ENCODE results near the gene IGFBP2.

The IGFBP2 gene

DNA sequence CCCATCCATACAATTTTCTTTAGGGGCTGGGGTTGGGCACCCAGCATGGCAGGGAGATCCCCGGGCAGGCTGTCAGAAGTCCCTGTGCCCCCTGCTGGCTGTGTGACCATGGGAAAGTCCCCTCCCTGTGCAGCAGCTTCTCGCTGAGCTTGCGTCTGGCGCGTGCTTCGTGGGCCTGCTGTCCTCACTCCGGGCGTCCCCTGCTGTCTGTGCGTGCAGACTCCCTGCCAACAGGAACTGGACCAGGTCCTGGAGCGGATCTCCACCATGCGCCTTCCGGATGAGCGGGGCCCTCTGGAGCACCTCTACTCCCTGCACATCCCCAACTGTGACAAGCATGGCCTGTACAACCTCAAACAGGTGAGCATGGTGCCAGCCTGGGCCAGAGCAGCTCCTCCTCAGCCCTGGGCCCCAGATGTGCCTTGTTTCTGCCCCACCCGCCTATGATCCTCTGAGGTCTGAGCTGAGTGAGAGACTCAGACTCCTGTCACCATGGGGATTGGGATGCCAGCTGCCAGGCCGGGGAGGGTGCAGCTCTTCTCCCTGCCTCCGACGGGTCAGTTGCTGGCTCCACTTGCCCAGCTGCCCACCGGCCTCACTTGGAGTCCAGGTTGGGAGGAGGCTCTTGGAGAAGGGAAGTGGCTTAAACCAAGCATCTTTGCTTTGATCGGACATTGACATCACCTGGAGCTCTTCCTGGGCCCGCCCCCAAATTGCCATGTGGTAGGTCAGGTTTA is 28.6 kb downstream of the IGFBP2 start:
- DNase-seq (ENCODE audit: low read depth, low spot score) = no peak

DNA sequence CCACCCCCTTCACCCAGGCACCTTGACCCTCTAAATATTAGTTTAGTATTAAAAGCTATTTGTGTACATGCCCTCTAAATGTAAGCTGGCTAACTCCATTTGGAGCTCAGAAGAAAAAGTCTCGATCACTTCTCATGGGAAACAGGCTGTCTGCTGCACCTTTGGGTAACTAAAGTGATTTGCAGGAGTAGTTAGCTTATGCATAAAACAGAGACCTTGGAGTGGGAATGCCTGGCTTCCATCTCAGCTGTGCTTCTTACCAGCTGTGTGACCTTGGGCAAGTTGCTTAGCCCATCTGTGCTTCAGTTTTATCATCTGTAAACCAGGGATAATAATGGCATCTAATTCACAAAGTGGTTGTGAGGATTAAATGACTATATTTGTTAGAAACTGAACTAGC is 29.9 kb downstream of the IGFBP2 start:
- no peak for DNase-seq (ENCODE audit: low read depth, low spot score)

DNA sequence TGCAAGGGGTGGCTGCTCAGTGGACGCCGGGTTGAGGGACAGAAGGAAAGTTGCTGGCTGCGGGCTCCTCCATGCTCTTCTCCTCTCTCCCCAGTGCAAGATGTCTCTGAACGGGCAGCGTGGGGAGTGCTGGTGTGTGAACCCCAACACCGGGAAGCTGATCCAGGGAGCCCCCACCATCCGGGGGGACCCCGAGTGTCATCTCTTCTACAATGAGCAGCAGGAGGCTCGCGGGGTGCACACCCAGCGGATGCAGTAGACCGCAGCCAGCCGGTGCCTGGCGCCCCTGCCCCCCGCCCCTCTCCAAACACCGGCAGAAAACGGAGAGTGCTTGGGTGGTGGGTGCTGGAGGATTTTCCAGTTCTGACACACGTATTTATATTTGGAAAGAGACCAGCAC is 30.6 kb downstream of the IGFBP2 start:
- no peak for DNase-seq (ENCODE audit: low read depth, low spot score)

DNA sequence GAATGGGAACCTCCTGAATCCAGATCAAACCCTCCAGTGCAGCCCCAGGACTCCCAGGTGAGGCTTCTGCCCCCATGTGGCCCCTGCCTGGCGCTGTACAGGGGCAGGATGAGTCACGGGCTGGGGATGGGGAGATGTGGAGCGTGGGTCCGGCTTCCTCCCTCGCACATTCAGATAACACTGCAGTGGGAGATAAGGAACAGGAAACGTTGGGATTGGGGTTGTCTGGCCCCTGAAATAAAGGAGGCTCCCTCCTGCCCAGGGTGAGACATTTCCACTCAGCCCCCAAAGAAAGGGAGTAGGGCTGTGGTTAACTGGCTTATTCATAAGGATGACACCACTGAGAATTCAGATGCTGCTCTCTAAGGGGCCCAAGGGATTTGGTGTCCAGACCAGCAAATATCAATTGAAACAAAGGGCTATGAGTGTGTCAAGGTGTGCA is 31.4 kb downstream of the IGFBP2 start:
- peak; percentile 48 for DNase-seq (ENCODE audit: low read depth, low spot score)

DNA sequence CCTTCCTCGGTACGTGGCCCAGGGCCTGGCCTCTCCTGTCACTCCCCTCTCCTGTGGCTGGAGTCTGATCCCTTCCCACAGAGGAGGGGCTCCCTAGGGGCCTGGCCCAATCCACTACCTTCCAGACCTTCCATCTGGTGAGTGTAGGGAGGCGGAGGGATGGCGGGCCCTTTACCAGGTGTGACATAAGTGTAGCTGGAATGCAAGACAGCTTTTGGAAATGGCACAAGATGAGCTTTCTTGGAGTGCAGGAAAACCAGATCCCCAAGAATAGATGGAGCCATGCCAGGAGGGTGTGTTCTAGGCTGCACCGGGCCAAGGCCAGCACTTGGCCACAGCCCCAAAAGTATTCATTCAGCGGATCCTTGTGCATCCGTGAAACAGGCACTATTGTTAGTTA is 32.0 kb downstream of the IGFBP2 start:
- DNase-seq (ENCODE audit: low read depth, low spot score) = peak; percentile 63

DNA sequence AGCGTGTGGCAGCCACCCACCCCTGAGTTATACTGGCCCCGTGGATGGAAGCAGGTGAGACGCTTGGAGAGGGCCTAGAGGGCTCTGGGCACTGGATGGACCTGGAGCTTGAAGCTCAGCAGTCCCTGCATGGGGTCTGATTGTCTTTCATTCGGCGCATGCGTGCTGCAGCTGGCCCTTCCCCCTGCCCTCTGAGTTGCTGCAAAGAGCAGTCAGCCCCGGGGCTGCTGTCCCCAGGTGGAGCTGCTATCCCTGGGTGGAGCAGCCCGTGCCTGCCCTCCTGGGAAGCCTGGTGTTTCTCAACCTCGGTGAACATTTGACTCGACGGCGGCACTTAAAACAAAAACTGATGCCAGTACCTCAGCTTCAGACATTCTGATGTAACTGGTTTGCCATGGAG is 32.5 kb downstream of the IGFBP2 start:
- peak; percentile 97 for DNase-seq (ENCODE audit: low read depth, low spot score)

DNA sequence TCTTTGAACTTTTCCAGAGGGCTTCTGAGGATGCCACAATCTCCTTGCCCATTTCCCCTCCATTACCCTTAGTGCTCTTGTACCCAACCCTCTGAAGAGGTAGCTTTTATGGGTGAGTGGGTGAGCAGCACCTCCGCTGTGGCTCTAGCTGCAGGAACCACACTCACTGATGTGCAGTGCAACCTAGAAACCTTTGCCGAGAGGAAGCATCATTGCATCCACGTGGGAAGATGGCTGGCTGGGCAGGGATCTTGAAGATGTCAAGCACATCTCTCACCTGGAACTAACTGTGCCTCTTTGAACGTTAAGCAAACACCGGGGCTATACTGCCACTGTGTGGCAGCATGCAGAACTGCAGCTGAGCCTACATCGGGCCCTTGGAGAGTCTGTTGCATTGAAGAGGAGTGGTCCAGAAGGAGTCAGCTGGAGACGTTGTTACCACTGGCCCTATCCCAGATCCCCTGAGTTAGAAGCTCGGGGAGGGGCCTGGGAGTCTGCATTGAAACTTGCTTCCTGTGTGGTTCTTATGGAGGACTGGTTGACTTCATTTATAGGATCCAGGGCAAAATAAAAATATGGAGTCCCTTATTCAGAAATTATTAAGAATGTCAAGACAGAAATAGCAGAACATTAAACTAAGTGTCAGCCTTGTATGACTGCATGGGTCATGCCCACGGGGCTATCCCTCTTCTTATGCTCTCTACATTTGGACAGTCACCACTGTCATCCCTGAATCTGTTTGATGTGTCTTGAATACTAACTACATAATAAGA is 33.4 kb downstream of the IGFBP2 start:
- DNase-seq (ENCODE audit: low read depth, low spot score) = peak; percentile 95

DNA sequence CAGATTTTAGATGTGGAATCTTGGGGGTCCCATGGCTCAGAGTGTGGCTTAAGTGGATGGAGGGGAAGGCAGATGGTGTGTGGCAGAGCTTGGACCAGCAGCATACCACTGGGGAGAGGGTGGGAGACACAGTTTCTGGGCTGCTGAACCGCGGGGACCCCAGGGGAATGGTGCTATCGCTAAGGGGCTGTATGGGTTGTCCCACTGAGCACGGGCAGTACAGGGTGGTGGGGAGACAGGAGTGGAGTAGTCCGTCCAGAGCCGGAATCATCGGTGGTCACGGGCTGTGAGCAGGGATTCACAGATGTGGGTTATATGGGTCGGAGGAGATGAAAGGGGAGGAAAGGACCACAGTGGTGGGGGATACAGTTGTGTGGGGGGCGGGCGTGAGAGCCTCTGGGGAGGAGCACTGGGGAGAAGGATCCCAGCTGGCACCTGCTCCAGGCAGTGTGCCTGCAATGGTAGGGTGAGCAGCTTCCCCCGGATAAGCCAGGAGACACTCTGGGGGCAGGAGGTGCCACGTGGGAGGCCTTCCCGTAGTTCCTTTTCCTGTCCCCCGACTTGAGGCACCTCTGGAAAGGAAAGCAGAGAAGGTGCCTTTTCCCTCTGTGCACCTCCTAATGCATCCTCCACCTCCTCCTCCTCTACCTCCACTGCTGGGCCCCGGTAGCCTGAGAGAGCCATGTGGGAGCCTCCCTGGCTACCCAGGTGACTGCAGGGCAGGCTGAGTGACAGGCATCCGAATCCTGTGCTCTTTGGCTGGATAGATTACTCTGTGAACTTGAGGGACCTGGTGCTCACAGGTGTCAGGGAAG is 37.3 kb downstream of the IGFBP2 start:
- DNase-seq (ENCODE audit: low read depth, low spot score) = no peak

DNA sequence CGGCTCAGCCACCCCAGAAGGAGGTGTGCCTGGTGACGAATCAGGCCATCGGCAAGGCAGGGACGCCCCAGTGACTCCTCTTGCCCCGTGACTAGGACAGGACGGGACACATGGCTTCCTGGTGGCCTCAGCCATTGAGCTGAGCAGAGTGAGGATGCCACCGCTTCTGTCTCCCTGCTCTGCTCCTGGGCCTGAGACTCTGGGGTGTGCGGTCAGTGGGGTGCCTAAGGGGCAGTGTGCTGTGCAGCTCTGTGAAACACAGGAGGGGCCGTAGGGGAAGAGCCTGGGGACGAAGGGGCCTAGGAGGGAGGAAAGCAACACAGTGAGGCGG is 37.8 kb downstream of the IGFBP2 start:
- DNase-seq (ENCODE audit: low read depth, low spot score) = no peak

DNA sequence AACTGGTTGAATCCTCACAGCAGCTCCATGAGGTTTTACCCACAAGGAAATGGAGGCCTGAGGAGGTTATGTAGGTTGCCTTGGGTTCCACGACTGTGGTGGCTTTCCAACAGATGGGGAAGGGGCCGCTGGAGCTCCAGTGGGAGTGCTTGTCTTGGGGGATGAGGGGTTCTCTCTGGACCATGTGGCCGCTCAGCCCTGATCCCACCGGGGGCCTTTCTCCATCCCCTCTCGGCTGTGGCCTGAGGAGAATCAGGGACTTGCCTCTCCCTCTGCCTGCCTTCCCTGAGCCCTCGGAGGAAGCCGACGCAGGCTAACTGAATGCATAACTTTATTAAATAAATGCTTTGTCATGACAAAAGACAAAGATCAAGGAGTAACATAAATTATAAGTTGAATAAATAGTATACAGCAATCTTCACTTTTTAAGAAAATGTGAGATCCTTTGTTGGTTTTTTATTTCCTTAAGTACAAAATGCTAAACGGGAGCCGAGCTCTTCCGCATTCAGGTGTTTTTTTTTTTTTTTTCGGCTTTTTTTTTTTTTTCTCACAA is 38.6 kb downstream of the IGFBP2 start:
- no peak for DNase-seq (ENCODE audit: low read depth, low spot score)

DNA sequence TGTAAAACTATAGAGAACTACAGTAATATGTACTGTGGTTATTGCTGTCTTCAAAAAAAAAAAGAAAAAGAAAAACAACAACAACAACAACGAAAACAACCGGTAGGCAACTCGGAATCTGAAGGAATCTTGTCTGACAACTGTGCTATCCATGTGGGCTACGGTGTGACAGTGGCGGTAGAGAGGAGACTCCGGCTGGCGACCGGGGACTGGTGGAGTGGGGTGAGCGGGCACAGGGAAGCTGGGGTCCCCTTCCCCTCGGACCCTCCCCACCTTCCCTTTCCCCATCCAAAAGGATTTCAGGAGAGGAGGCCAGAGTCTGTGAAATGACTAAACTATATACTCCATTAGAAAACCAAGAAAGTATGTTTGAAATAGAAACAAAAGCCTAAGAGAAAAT is 39.2 kb downstream of the IGFBP2 start:
- no peak for DNase-seq (ENCODE audit: low read depth, low spot score)

DNA sequence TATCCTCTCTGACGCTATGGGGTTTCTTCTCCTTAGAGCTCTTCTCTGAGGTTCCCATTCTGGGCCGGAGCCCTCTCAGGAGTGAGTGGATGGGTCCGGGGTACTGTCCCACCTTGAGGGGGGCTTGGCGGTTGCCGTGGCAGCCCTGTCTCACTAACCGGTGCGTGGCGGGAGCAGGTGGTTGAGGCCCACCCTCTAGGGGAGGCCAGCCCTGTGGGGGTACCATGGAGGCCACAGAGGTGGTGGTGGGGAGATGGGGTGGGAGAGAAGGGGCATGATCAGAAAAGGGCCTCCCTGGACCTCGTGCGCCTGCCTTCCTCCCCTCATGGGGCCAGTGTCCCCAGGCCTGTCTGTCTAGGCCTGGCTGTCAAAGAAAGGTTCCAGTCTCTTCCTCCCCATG is 39.8 kb downstream of the IGFBP2 start:
- no peak for DNase-seq (ENCODE audit: low read depth, low spot score)

DNA sequence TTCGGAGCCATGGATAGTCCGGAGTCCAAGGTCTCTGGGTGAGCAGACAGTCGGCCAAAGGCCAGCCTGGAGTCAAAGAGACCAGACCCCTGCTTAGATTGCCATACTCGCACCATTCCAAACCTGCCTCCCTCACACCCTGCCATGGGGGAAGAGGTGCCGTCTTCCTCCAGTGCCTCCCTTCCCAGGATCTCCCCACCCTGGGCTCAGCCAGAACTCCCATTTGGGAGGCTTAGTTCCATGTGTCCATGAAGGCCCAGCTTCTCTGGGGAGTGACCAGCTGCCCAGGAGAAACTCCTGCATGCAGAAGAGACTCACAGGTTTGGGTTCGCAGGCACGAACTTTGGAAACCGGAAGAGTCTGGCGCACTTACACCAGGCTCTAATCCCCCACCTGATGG is 40.4 kb downstream of the IGFBP2 start:
- no peak for DNase-seq (ENCODE audit: low read depth, low spot score)

DNA sequence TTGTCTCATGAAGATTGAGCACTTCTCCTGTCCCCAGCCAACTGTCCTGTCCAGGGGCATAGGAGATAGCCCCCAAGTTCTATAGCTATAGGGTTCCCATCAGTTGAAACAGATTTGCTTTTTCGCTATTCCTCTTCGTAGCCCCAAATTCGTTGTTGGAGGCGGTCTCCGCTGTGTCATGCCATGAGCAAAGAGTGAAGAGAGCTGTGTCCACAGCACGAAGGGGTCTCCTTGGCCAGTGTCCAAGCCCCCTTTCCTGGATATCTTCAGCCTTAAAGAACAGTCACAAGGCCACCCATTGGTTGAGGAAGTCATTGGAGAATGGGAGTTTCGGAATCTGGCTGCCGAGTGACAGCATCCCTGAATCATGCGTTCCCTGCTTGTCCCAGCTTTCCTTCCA is 41.2 kb downstream of the IGFBP2 start:
- DNase-seq (ENCODE audit: low read depth, low spot score) = no peak

DNA sequence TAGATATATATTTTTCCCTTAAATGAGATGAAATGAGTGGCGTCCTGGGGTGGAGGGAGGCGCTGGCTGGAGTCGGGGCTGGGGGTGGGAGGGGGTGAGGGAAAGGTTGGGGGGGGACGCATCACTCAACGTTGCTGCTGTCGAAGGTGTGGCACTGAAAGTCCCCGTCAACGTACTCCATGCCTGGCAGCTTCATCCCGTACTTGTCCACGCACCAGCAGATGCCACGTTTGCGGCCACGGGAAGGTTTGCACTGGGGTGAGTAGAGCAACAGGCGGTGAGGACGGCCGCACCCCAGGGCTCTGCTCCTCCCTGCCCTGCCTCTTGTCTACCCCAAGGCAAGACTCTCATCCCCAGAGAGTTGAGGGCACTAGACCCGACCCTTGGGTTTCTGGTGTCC is 43.4 kb downstream of the IGFBP2 start:
- no peak for DNase-seq (ENCODE audit: low read depth, low spot score)

DNA sequence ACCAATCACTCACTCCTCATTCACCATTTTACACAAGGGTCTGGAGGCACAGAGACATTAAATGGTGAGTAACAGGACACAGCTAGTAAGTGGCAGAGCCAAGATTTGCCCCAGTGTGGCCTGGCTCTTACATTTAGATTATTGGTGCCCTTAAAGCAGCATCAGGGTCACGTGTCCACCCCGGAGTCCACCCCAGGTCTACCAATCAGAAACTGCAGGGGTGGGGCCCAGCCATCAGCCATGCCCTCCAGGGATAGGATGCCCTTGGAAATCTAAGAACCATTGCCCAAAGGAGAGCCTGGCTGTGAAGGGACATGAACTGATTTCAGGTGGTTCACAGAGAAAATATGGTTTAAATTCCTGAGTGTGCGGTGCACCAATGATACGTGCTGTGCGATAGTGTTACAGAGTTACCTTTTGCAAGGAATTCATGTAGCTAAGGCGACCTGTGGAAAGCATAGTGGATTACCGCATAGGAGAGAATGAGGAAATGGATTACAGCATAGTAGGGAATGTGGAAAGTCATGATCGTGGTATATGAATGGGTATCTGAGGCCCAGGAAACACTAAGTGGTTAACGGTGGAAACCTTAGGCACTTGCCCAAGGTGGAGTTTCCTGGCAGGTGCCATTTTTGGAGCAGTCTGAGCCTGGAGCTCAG is 44.3 kb downstream of the IGFBP2 start:
- no peak for DNase-seq (ENCODE audit: low read depth, low spot score)

DNA sequence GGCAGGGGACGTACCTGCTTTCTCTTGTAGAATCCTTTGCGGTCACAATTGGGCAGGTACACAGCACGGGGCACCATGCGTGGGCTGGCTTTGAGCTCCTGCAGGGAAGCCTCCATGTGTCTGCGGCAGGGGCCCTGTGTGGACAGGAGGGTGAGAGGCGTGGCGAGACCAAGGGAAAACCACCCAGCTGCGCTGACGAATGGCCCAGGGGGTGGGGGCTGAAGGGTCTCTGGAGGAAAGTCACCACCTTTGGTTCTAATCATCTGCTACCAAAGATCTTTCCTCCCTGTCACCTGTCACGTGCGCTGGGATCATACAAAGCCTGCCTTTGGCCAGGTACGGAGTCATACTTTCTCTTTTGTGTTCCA is 44.9 kb downstream of the IGFBP2 start:
- DNase-seq (ENCODE audit: low read depth, low spot score) = no peak

DNA sequence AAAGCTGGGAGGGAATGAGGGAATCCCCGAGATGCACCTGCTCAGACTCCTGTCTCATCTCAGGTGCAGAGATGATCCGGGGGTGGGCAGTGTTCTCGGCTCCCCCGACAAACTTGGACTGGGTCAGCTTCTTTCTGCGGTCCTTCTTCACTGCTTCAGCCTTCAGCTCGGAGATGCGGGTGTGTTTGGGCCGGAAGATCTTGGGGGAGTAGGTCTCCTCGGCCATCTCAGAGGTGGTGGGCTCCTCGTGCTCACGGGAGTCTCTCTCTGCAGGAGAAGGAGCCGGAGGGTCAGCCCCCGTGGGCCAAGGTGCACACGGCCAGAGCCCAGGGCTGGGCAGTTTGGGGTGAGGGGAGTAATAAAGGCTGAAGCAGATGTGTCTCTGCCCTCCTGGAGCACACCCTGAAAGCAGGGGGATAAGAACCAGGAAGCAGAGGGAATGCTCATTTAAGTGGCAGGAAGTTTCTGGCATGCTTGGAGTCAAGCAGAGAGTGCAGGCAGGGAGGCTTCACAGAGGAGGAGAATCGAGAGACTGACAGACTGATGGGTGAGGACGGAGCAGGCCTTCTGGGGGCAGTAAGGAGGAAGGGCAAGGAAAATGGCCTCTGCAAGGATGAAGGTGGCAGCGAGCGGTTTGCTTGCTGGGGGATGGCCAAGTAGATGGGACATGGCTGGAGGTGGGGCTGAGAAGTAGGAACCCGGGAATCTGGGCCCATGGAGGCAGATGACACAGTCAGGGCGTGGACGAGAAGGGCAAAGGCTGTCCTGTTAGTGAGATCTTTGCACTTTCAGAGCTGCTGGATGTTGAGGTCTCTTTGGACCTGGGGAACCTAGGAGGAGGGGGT is 45.8 kb downstream of the IGFBP2 start:
- no peak for DNase-seq (ENCODE audit: low read depth, low spot score)

DNA sequence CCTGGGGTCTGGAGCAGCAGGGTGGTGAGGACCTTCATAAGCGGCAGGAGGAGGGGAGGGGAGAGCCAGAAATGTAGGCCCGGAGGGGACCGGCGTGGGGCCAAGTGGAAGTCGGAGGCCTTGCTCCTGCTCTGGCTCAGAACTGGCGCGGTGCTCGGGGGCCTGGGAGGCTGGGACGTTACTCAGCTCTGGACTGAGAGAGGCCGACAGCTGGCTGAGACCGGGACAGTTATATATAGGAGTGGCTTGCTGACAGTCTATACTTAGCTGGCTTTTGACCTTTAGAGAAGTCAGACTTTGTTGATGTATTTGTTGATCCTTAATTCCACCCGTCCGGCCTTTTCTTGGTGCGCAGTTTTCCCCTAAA is 46.4 kb downstream of the IGFBP2 start:
- no peak for DNase-seq (ENCODE audit: low read depth, low spot score)

DNA sequence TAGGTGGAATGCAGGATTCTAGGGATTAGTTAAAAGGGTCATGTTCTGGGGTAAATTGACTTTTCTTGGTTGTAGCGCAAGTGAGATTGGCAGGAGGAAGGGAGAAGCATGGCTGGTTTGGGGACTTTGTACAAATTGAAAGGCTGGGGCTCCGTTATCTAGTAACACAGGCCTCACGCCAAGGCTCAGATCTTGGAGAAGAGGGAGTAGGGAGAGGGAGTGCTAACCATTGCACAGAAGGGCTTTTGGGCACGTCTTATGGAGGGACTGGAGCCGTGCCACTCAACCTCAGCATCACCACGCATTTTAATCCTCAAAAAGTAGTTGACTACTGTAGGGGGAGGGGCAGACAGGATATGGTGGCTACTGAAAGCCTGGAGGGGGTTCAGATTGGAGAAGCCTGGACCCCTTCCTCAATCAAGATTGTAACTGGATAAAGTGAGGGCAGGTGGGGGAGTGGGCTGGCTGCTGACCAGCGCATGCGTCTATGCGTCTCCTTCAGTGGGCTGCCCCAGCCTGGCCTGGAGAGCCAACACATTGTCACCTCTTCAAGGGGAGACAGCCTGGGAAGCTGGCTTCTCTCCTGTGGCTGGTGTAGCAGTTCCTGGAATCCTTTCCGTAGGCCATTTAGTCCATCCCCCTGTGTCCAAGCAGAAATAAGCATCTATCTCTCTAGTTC is 47.9 kb downstream of the IGFBP2 start:
- DNase-seq (ENCODE audit: low read depth, low spot score) = no peak
